ENCODE data around the gene FMNL3.
A peak's percentile ranks its signal among the peaks of the same experiment; 100 is the strongest.

The FMNL3 gene

DNA sequence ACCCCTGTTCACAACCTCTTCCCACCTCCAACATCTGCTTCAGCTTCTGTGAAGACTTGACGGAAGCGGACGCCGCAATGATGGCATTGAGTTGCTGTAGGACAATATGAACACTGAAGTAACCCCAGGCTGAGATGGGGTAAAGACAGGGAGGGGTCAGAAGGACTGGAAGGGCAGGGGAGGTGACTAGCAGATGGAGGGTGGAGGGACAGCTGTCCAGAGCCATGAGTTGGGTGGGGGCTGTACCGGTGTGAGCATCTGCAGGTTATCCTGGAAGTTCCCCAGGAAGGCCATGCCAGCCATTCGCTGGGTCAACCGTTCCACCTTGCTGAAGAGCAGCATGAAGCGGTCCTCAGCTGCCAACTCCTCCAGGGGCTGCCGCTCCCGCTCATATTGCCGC is 57.8 kb downstream of the FMNL3 start:
- DNase-seq (ENCODE audit: low spot score), result no peak

DNA sequence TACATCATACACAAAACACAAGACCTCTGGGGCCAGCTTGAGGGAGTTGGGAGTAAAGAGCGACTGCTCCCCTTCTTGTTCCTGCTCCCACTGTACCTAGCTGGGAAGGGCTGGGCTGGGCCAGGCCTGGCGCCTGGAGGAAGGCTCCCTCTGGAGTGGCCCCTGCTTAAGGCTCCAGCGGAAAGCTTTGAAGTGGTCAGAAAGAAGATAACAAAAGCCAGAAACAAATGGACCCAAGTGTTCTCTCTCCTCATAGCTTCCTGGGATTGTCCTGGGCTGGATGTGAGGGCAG is 58.5 kb downstream of the FMNL3 start:
- DNase-seq (ENCODE audit: low spot score), result no peak

DNA sequence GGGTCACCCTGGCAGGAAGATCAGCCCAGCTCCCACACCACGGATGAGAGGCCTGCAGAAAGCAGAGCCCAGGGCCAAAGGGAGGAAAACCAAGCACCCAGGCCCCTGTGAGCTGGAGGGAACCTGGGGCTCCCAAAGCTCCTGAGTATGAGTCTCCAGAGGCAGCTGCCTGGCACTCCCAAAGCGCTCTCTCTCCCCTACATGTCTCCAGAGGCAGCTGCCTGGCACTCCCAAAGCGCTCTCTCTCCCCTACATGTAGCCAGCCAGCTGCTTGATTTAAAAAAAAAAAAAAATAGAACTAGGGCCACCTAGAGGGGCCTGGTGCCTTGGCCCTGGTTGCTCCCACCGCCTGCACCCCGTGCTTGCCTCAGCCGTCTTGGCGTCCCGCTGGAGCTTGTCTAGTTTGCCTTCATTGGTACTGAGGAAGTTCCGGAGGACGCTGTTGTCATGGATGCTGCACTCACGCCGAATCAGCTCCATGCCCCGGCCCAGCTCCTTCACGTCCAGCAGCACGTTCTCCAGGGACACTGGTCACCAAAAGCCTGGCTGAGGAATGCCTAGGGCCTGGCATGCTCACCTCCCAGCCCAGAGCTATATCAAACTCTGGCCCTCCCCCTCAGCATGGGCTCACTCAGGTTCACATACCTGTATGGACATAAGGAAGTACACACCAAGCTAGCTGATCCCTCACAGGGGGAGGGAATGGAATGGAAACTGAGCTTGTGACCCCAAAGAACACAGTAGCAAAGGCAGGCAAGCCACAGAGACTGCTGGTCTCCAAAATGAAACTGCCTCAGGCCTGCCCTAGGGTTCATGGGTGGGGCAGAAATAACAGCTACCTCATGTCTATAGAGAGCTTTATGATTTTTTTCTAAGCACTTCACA is 59.1 kb downstream of the FMNL3 start:
- no peak for DNase-seq (ENCODE audit: low spot score)

DNA sequence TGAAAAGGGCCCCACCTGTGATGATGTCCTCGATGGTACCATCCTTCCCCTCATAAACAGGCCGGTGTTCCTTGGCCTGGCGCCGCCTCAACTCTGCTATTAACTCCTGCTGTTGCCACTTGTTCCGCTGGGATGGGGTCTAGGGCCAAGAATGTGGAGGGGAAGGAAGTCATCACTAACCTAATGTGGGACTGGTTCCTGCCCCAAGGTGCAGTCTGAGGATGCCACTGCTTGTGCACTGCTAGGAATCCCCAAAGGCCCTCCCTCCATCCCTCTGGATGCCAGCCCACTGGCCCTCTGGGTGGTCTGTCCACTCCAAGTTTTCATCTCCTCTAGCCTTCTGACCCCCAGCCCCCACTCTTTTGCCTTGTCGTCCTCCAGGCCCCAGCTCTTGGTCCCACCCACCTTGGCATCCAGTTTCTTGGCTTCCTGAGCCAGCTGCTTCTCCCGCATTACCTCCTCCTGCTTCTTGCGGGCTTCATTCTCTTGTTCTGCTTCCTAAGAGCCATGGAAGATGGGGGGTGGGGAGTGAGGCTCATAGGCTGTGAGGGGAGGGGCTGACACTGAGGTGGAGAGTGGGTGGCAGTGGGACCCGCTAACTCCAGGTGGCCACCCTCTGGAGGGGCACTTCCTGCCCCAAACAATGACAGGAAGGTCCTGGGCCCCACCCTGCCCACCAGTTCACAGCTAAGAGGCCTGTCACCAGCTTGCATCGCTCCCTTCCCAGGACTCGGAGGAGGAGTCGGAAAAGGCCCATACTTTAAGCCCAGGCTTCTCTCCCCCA is 60.1 kb downstream of the FMNL3 start:
- no peak for DNase-seq (ENCODE audit: low spot score)

DNA sequence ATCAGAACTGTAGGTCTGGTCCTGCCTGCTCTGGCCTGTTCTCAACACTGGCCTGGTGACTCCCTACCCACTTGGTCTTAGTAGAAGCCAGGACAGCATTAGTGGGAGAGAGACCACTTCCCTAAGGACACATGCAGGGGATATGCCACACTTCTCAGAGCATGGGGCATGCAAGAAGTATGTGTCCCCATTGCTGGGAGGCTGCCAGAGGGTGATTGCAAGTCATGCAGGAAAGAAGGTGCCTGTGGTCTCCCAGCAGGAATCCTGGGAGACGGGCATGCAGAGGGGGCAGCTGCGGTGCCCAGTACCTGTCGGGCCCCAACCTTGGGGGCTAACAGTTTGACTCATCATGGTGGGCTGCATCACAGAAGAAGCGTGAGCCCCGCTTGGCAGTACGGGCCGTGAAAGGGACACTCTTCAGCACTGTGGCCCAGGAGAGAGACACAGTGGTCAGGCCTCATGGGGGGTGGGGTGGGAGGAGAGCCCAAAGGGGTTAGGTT is 60.8 kb downstream of the FMNL3 start:
- DNase-seq (ENCODE audit: low spot score), result no peak

DNA sequence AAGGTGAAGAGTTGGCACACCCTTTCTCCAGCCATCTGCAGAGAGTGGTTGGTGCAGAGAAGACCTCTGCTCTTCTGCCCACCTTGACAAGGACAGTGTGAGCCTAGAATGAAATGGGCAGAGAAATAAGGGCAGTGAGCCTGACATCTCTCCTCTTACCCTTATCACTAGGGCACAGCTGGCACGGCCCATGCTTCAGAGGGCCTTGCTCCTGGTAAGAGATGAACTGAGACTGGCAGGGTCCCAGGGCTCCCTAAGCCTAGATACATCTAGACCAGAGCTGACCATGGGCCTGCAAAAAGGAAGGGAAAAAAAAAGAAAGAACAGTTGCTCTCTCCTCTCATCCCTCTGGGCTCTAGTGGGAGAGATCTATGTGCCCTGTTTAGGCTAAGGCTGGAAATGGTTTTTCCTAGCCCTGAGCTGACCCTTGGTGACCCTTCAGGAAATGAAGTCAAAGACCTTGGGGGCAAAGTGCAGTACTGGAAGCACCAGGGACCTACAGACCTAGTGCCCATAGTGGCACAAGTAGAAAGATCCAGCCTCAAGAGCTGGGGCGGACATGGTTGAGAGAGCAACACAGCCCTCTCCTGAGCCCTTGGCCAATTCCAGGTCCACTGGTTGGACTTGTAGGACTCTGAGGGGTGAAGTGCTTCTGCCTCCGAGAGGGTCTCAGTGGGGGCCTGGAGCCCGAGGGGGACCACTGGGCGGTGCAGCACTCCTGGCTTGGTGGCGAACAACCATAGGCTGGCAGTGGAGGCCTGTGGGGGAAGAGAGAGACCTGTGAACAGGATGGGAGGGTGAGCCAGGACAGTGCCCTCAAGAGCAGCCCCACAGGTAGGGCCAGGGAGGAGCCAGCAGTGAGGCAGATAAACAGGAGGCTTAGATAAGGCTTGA is 61.8 kb downstream of the FMNL3 start:
- no peak for DNase-seq (ENCODE audit: low spot score)

DNA sequence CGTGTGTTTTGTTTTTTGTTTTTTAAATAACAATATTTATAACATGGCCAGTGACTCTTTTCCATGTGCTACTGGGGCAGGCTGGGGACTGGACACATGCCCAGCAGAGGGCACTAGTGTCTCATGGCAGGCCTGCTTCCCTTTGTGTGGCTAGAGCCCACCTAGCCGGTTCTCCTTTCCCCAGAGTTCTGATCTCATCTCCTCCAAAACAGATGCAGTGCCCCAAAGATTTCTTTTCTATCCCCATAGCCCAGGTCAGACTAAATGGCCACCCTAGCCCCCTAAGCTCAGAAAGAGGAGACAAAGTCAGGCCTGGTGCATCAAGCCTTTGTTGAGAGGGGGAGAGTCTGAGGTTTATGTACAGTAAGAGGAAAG is 62.6 kb downstream of the FMNL3 start:
- DNase-seq (ENCODE audit: low spot score), result peak; percentile 83

DNA sequence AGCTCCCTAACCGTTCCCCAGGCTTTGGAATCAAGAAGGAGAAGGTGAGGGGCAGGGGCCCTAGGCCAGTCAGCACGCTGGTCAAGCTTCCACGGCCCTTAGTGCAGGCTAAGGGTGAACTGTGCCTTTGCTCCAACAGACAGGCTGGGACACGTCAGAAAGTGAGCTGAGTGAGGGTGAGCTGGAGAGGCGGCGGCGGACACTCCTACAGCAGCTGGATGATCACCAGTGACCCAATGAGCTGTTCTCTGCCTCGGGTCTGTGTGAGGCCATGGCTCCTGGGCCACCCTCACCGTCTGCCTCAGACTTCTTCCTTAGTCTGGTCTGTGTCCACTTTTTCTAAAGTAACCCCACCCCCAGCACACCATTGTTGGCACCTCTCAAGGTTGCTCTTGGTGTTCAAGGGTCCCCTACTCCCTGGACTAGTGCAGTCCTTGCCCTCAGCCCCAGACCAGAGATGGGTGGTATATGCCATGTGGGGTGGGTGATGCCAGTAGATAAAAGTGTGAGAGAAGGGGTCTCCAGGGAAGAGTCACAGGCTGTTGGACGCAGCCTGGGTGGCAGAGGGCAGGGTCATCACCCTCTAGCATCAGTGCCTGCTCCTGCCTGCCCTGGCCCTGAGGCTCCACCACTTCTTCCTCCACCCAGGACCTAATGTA is 63.1 kb downstream of the FMNL3 start:
- no peak for DNase-seq (ENCODE audit: low spot score)

DNA sequence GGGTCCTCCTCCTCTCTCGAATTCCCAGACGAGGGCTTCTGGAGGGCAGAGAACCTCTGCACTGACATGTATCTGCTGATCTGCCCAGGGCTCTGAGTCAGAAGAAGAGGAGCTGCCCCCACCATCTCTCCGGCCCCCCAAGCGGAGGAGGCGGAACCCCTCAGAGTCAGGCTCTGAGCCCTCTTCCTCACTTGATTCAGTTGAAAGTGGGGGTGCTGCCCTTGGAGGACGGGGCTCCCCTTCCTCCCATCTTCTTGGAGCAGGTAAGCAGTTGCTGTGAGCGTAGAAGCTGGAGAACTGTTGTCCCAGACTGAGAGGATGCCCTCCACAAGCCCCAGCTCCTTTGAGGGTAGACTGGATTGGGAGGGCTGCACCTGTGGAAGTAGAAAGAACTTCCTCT is 64.1 kb downstream of the FMNL3 start:
- DNase-seq (ENCODE audit: low spot score), result no peak

DNA sequence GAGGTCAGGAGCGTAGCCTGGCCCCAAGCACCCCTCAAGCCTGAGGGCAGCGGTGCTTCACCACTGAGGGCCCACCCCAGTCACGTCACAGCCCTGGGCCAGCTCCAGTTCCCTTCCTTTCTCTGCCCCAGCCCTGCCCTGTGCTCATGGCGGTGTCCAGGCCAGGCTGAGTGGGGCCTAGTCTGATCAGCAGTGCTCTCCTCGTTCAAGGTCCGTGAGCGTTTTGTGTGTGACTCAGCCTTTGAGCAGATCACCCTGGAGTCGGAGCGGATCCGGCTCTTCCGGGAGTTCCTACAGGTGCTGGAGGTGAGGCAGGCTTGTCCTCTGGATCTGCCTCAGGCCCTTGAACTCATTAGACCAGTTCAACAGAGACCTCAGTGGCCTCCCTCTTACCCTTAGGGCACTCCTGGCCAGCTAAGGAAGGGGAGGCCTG is 64.8 kb downstream of the FMNL3 start:
- no peak for DNase-seq (ENCODE audit: low spot score)

DNA sequence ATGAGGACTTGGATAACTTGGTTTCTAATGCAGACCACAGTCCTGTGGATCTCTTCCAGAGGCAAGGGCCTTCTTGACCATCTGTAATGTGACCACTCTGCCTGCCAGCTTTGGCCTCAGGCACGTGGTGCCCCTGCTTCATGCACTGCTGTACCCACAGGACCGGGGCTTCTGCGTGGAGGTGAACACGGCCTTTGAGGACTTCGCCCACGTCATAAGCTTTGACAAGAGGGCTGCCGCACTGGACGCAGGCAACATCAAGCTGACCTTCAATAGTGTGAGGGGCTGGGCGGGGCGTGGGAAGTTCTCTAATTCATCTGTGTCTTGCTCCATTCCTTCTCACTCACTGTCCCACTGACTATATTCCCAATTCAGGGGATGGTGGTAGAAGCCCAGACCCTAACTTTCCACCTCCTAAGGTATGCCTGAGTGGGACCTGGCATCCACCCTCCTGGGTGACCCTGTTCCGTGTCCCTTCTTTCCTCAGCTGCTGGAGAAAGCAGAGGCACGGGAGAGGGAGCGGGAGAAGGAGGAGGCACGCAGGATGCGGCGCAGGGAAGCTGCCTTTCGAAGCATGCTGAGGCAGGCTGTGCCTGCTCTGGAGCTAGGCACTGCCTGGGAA is 65.3 kb downstream of the FMNL3 start:
- no peak for DNase-seq (ENCODE audit: low spot score)

DNA sequence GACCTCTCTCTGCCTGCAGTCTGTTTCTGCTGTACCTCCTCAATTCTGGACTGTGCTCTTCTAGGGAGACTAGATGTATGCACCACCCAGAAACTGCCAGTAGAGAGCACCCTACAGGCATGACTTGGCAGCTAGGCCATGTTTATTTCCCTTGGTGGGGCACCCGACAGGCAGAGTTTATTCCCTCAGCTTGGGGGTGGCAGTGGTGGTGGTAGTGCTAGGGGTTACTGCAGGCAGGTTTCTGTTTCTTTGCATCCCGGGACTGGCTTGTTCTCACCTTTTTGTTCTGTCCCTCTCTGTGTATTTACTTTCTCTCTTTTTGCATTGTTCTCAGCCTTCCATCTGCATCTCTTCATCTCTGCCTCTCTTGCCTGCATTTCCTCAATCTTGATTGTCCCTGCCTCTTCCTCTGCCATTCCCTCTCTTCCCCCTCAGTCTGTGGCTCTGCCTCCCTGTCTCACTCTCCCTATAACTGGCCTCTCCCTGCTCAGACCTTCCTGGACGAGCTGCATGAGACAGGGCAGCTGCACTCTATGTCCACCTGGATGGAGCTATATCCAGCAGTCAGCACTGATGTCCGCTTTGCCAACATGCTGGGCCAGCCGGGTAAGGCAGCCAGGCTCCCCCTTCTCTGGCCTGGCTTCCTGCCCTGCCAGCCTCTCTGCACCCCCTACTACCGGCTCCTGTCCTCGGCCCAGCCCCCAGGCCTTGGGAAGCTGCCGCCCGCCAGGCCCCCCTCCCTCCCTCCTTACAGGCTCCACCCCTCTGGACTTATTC is 70.0 kb downstream of the FMNL3 start:
- DNase-seq (ENCODE audit: low spot score), result peak; percentile 76

DNA sequence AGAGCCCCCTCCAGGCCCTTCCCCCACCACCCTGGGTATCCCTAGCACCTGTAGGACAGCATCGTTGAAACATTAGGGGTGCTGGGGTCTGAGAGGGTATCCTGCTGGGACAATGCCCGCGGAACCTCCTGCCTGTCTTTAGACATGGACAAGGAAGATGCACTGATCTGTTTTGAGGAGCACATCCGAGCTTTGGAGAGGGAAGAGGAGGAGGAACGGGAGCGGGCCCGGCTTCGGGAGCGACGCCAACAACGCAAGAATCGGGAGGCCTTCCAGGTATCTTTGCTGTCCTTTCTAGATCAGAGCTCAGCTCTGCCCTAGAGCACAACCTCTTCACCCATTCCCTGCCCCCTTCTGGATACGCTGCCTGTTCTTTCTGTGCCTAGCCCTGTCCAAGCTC is 70.6 kb downstream of the FMNL3 start:
- DNase-seq (ENCODE audit: low spot score), result peak; percentile 70

DNA sequence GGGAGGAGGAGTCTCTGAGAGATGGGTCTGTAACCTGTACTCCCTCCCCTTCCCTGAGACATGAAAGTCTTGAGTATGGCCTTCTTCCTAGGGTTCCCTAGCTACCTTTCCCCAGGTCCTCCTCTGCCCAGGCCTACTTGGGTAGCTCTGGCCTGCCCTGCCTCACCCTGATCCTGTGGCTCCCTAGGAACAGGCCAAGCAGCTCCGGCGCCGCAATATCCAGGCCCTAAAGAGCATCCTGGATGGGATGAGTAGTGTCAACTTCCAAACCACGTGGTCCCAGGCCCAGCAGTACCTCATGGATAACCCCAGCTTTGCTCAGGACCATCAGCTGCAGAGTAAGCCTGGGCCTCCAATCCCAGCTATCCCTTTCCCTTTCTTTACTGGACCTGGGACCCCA is 71.5 kb downstream of the FMNL3 start:
- peak; percentile 49 for DNase-seq (ENCODE audit: low spot score)

DNA sequence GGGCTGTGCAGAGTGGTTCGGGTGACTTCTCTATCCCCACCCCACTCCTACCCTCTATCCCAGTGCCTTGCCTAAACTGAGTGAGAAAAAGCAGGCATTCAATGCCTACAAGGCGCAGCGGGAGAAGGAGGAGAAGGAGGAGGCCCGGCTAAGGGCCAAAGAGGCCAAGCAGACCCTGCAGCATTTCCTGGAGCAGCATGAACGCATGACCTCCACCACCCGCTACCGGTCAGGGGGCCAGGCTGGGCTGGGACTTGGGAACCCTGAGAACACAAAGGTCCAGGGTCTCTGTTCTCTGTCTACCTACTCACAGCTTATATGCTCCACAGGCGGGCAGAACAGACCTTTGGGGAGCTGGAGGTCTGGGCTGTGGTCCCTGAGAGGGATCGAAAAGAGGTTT is 72.2 kb downstream of the FMNL3 start:
- DNase-seq (ENCODE audit: low spot score), result peak; percentile 30

DNA sequence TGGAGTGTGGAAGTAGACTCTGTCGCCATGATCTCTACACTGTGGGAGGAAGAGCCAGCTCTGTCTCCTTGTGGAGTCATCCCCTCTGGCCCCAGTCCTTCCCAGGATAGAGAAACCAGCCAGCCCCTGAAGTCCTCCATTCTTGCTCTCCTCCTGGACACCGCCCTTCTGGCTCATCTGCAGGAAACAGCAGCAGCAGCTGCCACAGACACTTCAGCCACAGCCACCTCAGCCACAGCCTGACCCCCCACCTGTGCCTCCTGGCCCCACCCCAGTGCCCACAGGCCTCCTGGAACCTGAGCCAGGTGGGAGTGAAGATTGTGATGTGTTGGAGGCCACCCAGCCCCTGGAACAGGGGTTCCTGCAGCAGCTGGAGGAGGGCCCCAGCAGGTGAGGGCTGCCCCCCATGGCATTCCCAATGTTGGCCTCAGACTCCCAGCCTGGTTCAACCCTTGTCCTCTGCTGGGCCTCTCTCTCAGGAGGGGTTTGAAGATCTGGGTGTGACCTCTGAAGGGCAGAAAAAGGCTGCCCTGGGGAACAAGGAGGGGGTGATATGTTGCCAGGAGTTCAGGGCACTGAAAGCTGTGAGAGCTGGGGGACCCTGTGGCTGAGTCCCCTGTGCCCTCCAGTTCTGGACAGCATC is 73.4 kb downstream of the FMNL3 start:
- peak; percentile 63 for DNase-seq (ENCODE audit: low spot score)

DNA sequence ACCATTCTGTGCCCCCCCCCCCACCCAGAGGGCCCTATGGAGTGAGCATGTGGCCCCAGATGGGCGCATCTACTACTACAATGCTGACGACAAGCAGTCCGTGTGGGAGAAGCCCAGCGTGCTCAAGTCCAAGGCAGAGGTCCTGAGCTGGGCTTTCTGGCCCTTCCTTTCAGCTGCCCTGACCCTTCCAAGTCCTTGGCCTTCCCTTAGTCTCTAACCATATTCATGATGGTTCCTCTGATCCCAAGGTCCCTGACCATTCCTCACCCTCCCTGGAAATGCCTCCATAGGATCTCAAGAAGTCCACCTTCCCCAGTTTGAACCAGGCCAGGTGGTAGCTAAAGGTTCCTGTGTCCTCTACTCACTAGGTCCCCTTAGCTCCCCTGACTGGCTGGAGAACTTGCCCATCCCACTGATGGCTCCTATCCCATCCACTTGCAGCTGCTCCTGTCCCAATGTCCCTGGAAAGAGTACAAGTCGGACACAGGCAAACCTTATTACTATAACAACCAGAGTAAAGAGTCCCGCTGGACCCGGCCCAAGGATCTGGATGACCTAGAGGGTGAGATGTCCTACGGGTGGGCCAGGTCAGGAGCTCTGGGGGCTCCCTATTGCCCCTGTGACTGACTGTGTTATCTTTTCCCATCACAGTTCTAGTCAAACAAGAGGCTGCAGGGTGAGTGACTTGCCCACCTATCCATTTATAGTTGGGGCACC is 74.1 kb downstream of the FMNL3 start:
- DNase-seq (ENCODE audit: low spot score), result peak; percentile 65

DNA sequence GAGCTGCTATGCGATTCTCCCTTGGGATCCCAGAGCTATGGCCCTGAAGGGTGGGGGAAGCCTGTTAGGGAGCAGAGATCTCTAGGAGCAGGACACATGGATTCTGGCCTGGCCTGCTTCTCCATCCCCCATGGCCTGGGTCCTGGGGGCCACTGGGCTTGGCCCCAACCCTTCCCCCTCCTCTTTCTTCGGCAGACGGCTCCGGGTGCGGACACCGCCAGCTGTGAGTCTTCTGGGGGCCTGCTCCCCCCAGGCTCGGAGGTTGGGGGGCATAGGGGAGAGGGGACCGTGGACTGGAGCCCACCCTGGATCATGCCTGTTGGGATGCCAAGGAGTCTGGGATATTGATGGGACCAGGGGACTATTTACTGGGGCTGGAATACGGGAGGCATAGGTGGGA is 74.8 kb downstream of the FMNL3 start:
- DNase-seq (ENCODE audit: low spot score), result no peak

DNA sequence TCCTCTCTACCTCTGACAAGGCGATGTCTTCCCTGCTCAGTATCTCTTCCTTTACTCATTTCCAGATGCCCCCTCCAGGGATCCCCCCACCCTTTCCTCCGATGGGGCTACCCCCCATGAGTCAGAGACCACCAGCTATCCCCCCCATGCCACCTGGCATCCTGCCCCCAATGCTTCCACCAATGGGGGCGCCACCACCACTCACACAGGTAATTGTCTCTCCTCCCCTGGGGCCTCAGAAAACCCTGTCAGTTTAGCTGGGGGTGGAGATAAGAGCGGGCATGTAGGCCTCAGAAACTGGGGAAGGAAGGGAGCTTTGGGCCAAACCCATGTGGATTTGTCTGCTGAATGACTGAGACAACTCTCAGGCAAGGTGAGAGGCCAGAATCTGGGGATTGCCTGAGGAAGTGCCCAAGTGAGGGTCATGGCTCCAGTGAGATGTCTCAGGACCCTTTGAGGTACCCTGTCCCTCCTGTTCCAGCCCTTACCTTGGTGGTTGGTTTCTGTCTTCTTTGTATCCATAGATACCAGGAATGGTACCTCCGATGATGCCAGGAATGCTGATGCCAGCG is 75.8 kb downstream of the FMNL3 start:
- no peak for DNase-seq (ENCODE audit: low spot score)

All from left forelimb (tissue), 1 donor.